Epithelial cell of esophagus (primary cell): Measurements from ENCODE around the gene OSTF1.

Experiments used
- DNase-seq: peaks from one replicate; pipeline ENCODE4 v3.0.0; 2010; ENCODE audit warnings: low read depth
- H3K4me3 ChIP-seq: 2 replicates; pipeline ENCODE4 v1.5.1; 2011; ENCODE audit warnings: mild to moderate bottlenecking, low read length, control low read depth
- CTCF ChIP-seq: IDR thresholded peaks from 2 replicates; pipeline ENCODE4 v1.5.1; 2011; ENCODE audit warnings: low read depth, mild to moderate bottlenecking, low read length, control low read depth, inconsistent platforms; ENCODE audit not compliant: insufficient read depth; ENCODE audit errors: missing control alignments

Gene OSTF1

GRCh38 chr9:75170898-75171360 lies 82.6 kb downstream of the OSTF1 start:
- DNase-seq = peak; percentile 75
- TF ChIP-seq CTCF = no peak
- no peak overlapping the region for H3K4me3 ChIP-seq

GRCh38 chr9:75175395-75175794 lies 87.1 kb downstream of the OSTF1 start:
- no peak overlapping the region for H3K4me3 ChIP-seq
- DNase-seq = no peak
- TF ChIP-seq CTCF = no peak

- no peak overlapping the region for H3K4me3 ChIP-seq
- no peak for DNase-seq
- no peak for TF ChIP-seq CTCF
Measured at GRCh38 chr9:75176037-75176436, 87.7 kb downstream of the OSTF1 start.

GRCh38 chr9:75181750-75182149 lies 93.4 kb downstream of the OSTF1 start:
- TF ChIP-seq CTCF = no peak
- peak; percentile 98 for DNase-seq
- H3K4me3 ChIP-seq = no peak overlapping the region

GRCh38 chr9:75183306-75183705 lies 95.0 kb downstream of the OSTF1 start:
- TF ChIP-seq CTCF = no peak
- H3K4me3 ChIP-seq = no peak overlapping the region
- no peak for DNase-seq

GRCh38 chr9:75184471-75184870 lies 96.2 kb downstream of the OSTF1 start:
- no peak for DNase-seq
- no peak for TF ChIP-seq CTCF
- no peak overlapping the region for H3K4me3 ChIP-seq

GRCh38 chr9:75185585-75186170 lies 97.4 kb downstream of the OSTF1 start:
- peak; percentile 78 for TF ChIP-seq CTCF
- H3K4me3 ChIP-seq = no peak overlapping the region
- DNase-seq = peak; percentile 60
